ENCODE data around the gene MRPL44. TPM values are rescaled to one million over a fixed set of nuclear protein-coding genes. Genes with fewer than 3 reads are reported as not detected.
A peak's percentile ranks its signal among the peaks of the same experiment; 100 is the strongest.

The MRPL44 gene
- total and polyA plus RNA-seq, 2 of the 13 experiments (the other 11 are each of a cell fraction or from before 2014, with no cell fraction given), result 38.4 to 78.0 TPM

DNA sequence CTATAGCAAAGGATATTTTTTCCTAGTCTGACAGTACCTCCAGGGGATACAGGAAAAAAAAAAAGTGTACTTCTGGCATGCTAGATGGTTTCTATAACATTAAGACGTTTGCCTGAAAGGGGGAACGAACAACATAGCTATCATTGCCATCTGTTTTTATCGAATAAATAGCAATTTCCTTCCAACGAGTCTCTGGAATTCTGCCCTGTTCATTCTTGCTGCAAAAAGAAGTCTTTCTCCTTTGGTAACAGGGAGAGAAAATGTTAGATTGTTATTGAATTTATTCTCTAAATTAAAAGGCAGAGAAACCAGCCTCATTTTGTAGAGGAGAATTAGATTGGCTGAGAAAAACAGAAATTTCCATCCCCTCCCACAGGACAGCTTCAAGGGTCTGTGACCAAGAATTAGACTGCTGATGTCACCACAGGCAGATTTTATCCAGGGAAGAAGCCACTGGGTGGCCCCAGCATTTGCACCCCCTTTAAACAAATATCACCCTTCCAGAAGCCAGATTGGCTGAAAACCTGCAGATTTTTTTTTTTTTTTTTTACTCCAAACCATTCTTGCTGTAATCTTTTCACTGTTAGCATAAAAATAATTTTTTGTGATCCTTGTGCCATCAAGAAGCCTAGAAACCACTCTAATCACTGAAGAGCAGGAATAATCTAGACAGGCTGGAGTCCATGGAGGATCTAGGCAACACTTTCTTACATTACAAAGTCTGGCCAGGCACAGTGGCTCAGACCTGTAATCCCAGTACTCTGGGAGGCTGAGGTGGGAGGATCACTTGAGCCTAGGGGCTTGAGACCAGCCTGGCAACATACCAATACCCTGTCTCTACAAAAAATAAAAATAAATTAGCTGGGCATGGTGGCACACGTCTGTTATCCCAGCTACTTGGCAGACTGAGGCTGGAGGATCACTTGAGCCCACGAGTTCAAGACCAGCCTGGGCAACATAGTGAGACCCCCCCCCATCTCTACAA is 24.2 kb upstream of the MRPL44 start:
- H3K4me3 ChIP-seq (replicated peaks in 1 of 3; ENCODE audit: insufficient read depth in 1 of 3, low read depth in 2 of 3, low read length in 3 of 3), result no peak overlapping the region
- H3K9me3 ChIP-seq (ENCODE audit: low read length), result no peaks in the 10 kb centered on the region
- no peak overlapping the region for H3K4me2 ChIP-seq (ENCODE audit: low read depth, low read length)
- H3K27ac ChIP-seq (ENCODE audit: extremely low read length, insufficient read depth, low read length), result no peak overlapping the region
- ChIA-PET POLR2A (interaction anchor here (2.1 kb wide), 1 partner anchor 12 kb away, joined by 7 read pairs; the partner anchor contains the start of gene WDFY1), CTCF (ENCODE audit: low intra/inter-chr PET ratio, low total read pairs) (no interaction called here)
- H3K79me2 ChIP-seq (ENCODE audit: insufficient read depth, low read length), result peaks cover 71% of the 10 kb centered on the region
- FAIRE-seq, result no peak
- intact Hi-C loops (cut with micrococcal nuclease; ENCODE audit: unreplicated experiment), result loop anchor here (5.0 kb wide), 1 partner anchor 96 kb away; the partner anchor contains the start of gene AP1S3
- 96% methylated on average over 6 of the region's 6 CpGs for WGBS (ENCODE audit: low lambda C conversion rate)
- no peaks in the 10 kb centered on the region for H4K20me1 ChIP-seq (ENCODE audit: insufficient read depth, low read length)
- H2AFZ ChIP-seq (ENCODE audit: low read length), result no peak overlapping the region
- peak; percentile 20 for DNase-seq (ENCODE audit: low spot score)
- TF ChIP-seq SMAD3 (CRISPR knock-in tag; IDR thresholded peaks at IDR 0.05), result no peak
- TF ChIP-seq, protein P1, sequence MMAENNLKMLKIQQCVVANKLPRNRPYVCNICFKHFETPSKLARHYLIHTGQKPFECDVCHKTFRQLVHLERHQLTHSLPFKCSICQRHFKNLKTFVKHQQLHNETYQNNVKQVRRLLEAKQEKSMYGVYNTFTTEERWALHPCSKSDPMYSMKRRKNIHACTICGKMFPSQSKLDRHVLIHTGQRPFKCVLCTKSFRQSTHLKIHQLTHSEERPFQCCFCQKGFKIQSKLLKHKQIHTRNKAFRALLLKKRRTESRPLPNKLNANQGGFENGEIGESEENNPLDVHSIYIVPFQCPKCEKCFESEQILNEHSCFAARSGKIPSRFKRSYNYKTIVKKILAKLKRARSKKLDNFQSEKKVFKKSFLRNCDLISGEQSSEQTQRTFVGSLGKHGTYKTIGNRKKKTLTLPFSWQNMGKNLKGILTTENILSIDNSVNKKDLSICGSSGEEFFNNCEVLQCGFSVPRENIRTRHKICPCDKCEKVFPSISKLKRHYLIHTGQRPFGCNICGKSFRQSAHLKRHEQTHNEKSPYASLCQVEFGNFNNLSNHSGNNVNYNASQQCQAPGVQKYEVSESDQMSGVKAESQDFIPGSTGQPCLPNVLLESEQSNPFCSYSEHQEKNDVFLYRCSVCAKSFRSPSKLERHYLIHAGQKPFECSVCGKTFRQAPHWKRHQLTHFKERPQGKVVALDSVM (CRISPR knock-in tag; IDR thresholded peaks at IDR 0.05), result peak; percentile 57
- no peaks in the 10 kb centered on the region; a peak in 1 of 5 replicates for H3K27me3 ChIP-seq (ENCODE audit: control insufficient read depth in 1 of 2, insufficient read depth in 2 of 2, low read length in 2 of 2)
- ATAC-seq, result no peak
- H3K4me1 ChIP-seq (ENCODE audit: insufficient read depth, low read length), result peaks cover 85% of the 10 kb centered on the region
- no TSS peak for BruUV-seq (replicated peaks)
- no peaks in the 10 kb centered on the region; a peak in 1 of 5 replicates for H3K36me3 ChIP-seq (replicated peaks in 1 of 2; ENCODE audit: control insufficient read depth in 1 of 2, insufficient read depth in 2 of 2, low read length in 2 of 2)
- H3K9ac ChIP-seq (ENCODE audit: insufficient read depth, low read depth, low read length), result no peak overlapping the region
- in situ Hi-C loops (cut with HindIII; ENCODE audit: extremely low pct_ligation_motif_present, low pct_unique_long_range_greater_than_20kb), result no loop called here

DNA sequence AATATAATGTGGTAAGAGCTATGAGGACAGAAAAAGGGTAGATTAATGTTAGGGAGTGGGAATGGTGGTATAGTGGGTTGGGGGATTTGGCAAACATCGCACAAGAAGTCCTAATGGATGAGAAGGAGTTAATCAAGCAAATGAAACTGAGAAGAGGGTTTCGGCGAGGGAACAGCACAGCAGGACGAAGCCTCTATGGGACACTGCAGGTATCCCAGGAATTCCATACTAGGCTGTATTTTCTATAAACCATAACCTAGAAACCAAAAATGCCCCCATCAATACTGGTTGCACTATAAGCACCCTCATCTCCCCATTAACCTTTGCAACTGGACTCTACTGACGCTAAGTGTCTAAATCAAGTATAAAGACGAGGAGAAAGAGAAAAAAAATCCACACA is 22.4 kb upstream of the MRPL44 start:
- H3K79me2 ChIP-seq (ENCODE audit: insufficient read depth, low read length), result peaks cover 73% of the 10 kb centered on the region
- no peak overlapping the region for H2AFZ ChIP-seq (ENCODE audit: low read length)
- no peaks in the 10 kb centered on the region for H4K20me1 ChIP-seq (ENCODE audit: insufficient read depth, low read length)
- in situ Hi-C loops (cut with HindIII; ENCODE audit: extremely low pct_ligation_motif_present, low pct_unique_long_range_greater_than_20kb), result no loop called here
- POLR2A ChIA-PET, result no interaction called here
- DNase-seq (ENCODE audit: low spot score), result no peak
- H3K27me3 ChIP-seq (ENCODE audit: control insufficient read depth in 1 of 2, insufficient read depth in 2 of 2, low read length in 2 of 2), result no peaks in the 10 kb centered on the region; a peak in 1 of 5 replicates
- CTCF ChIA-PET (ENCODE audit: low intra/inter-chr PET ratio, low total read pairs), result no interaction called here
- peaks cover 83% of the 10 kb centered on the region for H3K4me1 ChIP-seq (ENCODE audit: insufficient read depth, low read length)
- BruUV-seq (replicated peaks), result no TSS peak
- no peaks in the 10 kb centered on the region for H3K9me3 ChIP-seq (ENCODE audit: low read length)
- intact Hi-C loops (cut with micrococcal nuclease; ENCODE audit: unreplicated experiment), result loop anchor here (5.0 kb wide), 1 partner anchor 98 kb away; the partner anchor contains the start of gene AP1S3
- H3K4me2 ChIP-seq (ENCODE audit: low read depth, low read length), result no peak overlapping the region
- no peak overlapping the region for H3K4me3 ChIP-seq (replicated peaks in 1 of 3; ENCODE audit: insufficient read depth in 1 of 3, low read depth in 2 of 3, low read length in 3 of 3)
- WGBS (ENCODE audit: low lambda C conversion rate), result 79% methylated on average over 6 of the region's 6 CpGs
- FAIRE-seq, result no peak
- ATAC-seq, result no peak
- H3K36me3 ChIP-seq (replicated peaks in 1 of 2; ENCODE audit: control insufficient read depth in 1 of 2, insufficient read depth in 2 of 2, low read length in 2 of 2), result no peaks in the 10 kb centered on the region
- no peak overlapping the region for H3K27ac ChIP-seq (ENCODE audit: extremely low read length, insufficient read depth, low read length)
- H3K9ac ChIP-seq (ENCODE audit: insufficient read depth, low read depth, low read length), result no peak overlapping the region
- TF ChIP-seq, protein P2, sequence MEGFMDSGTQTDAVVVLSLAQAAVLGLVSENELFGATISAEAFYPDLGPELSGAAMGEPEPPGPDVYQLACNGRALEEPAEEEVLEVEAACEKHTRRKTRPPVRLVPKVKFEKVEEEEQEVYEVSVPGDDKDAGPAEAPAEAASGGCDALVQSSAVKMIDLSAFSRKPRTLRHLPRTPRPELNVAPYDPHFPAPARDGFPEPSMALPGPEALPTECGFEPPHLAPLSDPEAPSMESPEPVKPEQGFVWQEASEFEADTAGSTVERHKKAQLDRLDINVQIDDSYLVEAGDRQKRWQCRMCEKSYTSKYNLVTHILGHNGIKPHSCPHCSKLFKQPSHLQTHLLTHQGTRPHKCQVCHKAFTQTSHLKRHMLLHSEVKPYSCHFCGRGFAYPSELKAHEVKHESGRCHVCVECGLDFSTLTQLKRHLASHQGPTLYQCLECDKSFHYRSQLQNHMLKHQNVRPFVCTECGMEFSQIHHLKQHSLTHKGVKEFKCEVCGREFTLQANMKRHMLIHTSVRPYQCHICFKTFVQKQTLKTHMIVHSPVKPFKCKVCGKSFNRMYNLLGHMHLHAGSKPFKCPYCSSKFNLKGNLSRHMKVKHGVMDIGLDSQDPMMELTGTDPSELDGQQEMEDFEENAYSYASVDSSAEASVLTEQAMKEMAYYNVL (CRISPR knock-in tag; IDR thresholded peaks at IDR 0.05; ENCODE audit: borderline replicate concordance), result no peak
- no peak for TF ChIP-seq ZKSCAN5 (CRISPR knock-in tag; IDR thresholded peaks at IDR 0.05)
- no peak for TF ChIP-seq PRDM10 (CRISPR knock-in tag; IDR thresholded peaks at IDR 0.05; ENCODE audit: low read depth)
- no peak for TF ChIP-seq ZNF850 (CRISPR knock-in tag; conservative IDR thresholded peaks at IDR 0.05)
- TF ChIP-seq PAF1 (CRISPR knock-in tag; IDR thresholded peaks at IDR 0.05), result no peak
- no peak for TF ChIP-seq ZNF891 (CRISPR knock-in tag; IDR thresholded peaks at IDR 0.05)

All from HepG2 (cell line).